Measurements from ENCODE around the gene C16orf78. TPM values are rescaled to one million over a fixed set of nuclear protein-coding genes. Genes with fewer than 3 reads are reported as not detected.

Gene C16orf78
- total RNA-seq, 4 donors from 2014 or later: not detected

GRCh38 chr16:49398761-49399160, 25.2 kb downstream of the C16orf78 start:
- Histone ChIP-seq H3K4me3 (no peak overlapping the region), H3K4me1 (no peaks in the 10 kb centered on the region), H3K27me3 (peaks cover 26% of the 10 kb centered on the region), H3K27ac (no peak overlapping the region), H3K9me3 (peaks cover 0 to 10% (median 0%) of the 10 kb centered on the region in 3 donors), H3K36me3 (no peaks in the 10 kb centered on the region)
- no peak for TF ChIP-seq POLR2A (IDR thresholded peaks at IDR 0.05)
- no peak for TF ChIP-seq POLR2AphosphoS5 (IDR thresholded peaks at IDR 0.05)
- no peak for TF ChIP-seq CTCF (IDR thresholded peaks at IDR 0.05)
- no peak for TF ChIP-seq EP300 (IDR thresholded peaks at IDR 0.05)
- 80 to 87% methylated on average over 3 to 6 of the region's 6 CpGs for WGBS, 2 donors (ENCODE audit: low coverage in 1 of 2)
- ATAC-seq: no peak

- no peaks in the 10 kb centered on the region for H3K4me1 ChIP-seq
- no peak for ATAC-seq
- H3K27ac ChIP-seq: no peak overlapping the region
- no peak for TF ChIP-seq EP300 (IDR thresholded peaks at IDR 0.05)
- no peak for TF ChIP-seq POLR2A (IDR thresholded peaks at IDR 0.05)
- TF ChIP-seq CTCF (IDR thresholded peaks at IDR 0.05): no peak
- TF ChIP-seq POLR2AphosphoS5 (IDR thresholded peaks at IDR 0.05): no peak
- H3K9me3 ChIP-seq: peaks cover 0 to 10% (median 0%) of the 10 kb centered on the region in 3 donors
- H3K27me3 ChIP-seq: peaks cover 31% of the 10 kb centered on the region
- H3K36me3 ChIP-seq: no peaks in the 10 kb centered on the region
- 62 to 75% methylated on average over 5 to 8 of the region's 9 CpGs for WGBS, 2 donors (ENCODE audit: low coverage in 1 of 2)
- H3K4me3 ChIP-seq: no peak overlapping the region
Observed at GRCh38 chr16:49399594-49400364, 26.2 kb downstream of the C16orf78 start.

- TF ChIP-seq POLR2AphosphoS5 (IDR thresholded peaks at IDR 0.05): no peak
- TF ChIP-seq CTCF (IDR thresholded peaks at IDR 0.05): no peak
- no peak for TF ChIP-seq EP300 (IDR thresholded peaks at IDR 0.05)
- TF ChIP-seq POLR2A (IDR thresholded peaks at IDR 0.05): no peak
- ATAC-seq: no peak
- Histone ChIP-seq H3K4me1 (no peaks in the 10 kb centered on the region), H3K27me3 (peaks cover 37% of the 10 kb centered on the region), H3K9me3 (peaks cover 0 to 10% (median 0%) of the 10 kb centered on the region in 3 donors), H3K36me3 (no peaks in the 10 kb centered on the region), H3K4me3 (no peak overlapping the region), H3K27ac (no peak overlapping the region)
- no CpG with 5 or more reads among the region's 7 CpGs for WGBS, 2 donors (ENCODE audit: low coverage in 1 of 2)
Observed at GRCh38 chr16:49400611-49401010, 27.0 kb downstream of the C16orf78 start.

- no peaks in the 10 kb centered on the region for H3K36me3 ChIP-seq
- peaks cover 0 to 10% (median 0%) of the 10 kb centered on the region in 3 donors for H3K9me3 ChIP-seq
- WGBS, 2 donors (ENCODE audit: low coverage in 1 of 2): 89% methylated on average over 3 of the region's 4 CpGs; no CpG with 5 or more reads in 1 of the 2 donors
- no peak overlapping the region for H3K4me3 ChIP-seq
- no peak overlapping the region for H3K27ac ChIP-seq
- H3K4me1 ChIP-seq: peaks cover 0 to 7% (median 0%) of the 10 kb centered on the region in 3 donors
- H3K27me3 ChIP-seq: peaks cover 26% of the 10 kb centered on the region
- ATAC-seq: no peak
- TF ChIP-seq POLR2AphosphoS5 (IDR thresholded peaks at IDR 0.05) (no peak), CTCF (IDR thresholded peaks at IDR 0.05) (no peak), EP300 (IDR thresholded peaks at IDR 0.05) (no peak), POLR2A (IDR thresholded peaks at IDR 0.05) (no peak)
Observed at GRCh38 chr16:49405123-49405522, 31.5 kb downstream of the C16orf78 start.

- WGBS, 2 donors (ENCODE audit: low coverage in 1 of 2): 58 to 89% methylated on average over 4 to 6 of the region's 6 CpGs
- no peak overlapping the region for H3K27ac ChIP-seq
- peaks cover 0 to 10% (median 0%) of the 10 kb centered on the region in 3 donors for H3K9me3 ChIP-seq
- no peak for ATAC-seq
- peaks cover 0 to 7% (median 0%) of the 10 kb centered on the region in 3 donors for H3K4me1 ChIP-seq
- H3K4me3 ChIP-seq: no peak overlapping the region
- TF ChIP-seq POLR2AphosphoS5 (IDR thresholded peaks at IDR 0.05): no peak
- TF ChIP-seq POLR2A (IDR thresholded peaks at IDR 0.05): no peak
- no peak for TF ChIP-seq CTCF (IDR thresholded peaks at IDR 0.05)
- no peak for TF ChIP-seq EP300 (IDR thresholded peaks at IDR 0.05)
- peaks cover 26% of the 10 kb centered on the region for H3K27me3 ChIP-seq
- no peaks in the 10 kb centered on the region for H3K36me3 ChIP-seq
Observed at GRCh38 chr16:49405530-49405929, 31.9 kb downstream of the C16orf78 start.

Data from gastroesophageal sphincter (tissue), 4 donors.